Prostate gland (tissue), 2 donors: ENCODE data around the gene CREB5. TPM values are rescaled to one million over a fixed set of nuclear protein-coding genes. Genes with fewer than 3 reads are reported as not detected.

Experiments
- DNase-seq: peaks from one replicate; pipeline ENCODE4 v3.0.0-alpha.2; 2019; ENCODE audit warnings: low spot score
- H3K27ac ChIP-seq, 2 donors: fragments of 200-600 bp; sonication (generic); 2 replicates each; pipeline ENCODE4 v1.5.1; 2017 to 2019
- H3K27me3 ChIP-seq: fragments of 200-600 bp; sonication (generic); replicated peaks from 2 replicates; pipeline ENCODE4 v1.5.1; 2019; ENCODE audit not compliant: insufficient read depth
- H3K36me3 ChIP-seq, 2 donors: fragments of 200-600 bp; sonication (generic); 1 replicate in 1 of 2; 2 replicates in 1 of 2; pipeline versions ENCODE4 v1.5.1 to v1.8.1; 2017 to 2019
- H3K4me1 ChIP-seq: fragments of 200-600 bp; sonication (generic); replicated peaks from 2 replicates; pipeline ENCODE4 v1.5.1; 2019
- H3K4me3 ChIP-seq, 2 donors: fragments of 200-600 bp; sonication (generic); 2 replicates each; pipeline ENCODE4 v1.5.1; 2017 to 2019
- H3K9me3 ChIP-seq: fragments of 200-600 bp; sonication (generic); 2 replicates; pipeline ENCODE4 v1.5.1; 2017
- POLR2A ChIP-seq: fragments of 450-650 bp; IDR thresholded peaks from one replicate; pipeline ENCODE4 v1.6.1; 2016; ENCODE audit warnings: antibody characterized with exemption, mild to moderate bottlenecking
- POLR2AphosphoS5 ChIP-seq: sonication (generic); formaldehyde crosslinking; IDR thresholded peaks from one replicate; pipeline ENCODE4 v1.6.1; 2017; ENCODE audit warnings: antibody characterized with exemption
- WGBS: methylation state at CpG from one replicate; pipeline ENCODE4 v1.1.5; 2018; 5-methylcytosine and 5-hydroxymethylcytosine counted together
- intact Hi-C: fragments of 100-400 bp; cut with DNase I; formaldehyde crosslinking; loops from one replicate; pipeline ENCODE4 v1.14.2; 2022
- total RNA-seq, 2 donors: library from RNA; depleted of rRNA; stranded (reverse); fragments of >200 nt; gene quantifications; one replicate each; pipeline ENCODE4 v1.1.0, GENCODE V29; 2016
- TF ChIP-seq, protein P1 (sequence below), 4 experiments: fragments of 200-600 bp in 2 of 4; fragments of 450-650 bp in 2 of 4; sonication (generic) in 2 of 4; IDR thresholded peaks; 1 replicate in 3 of 4; 2 replicates in 1 of 4; pipeline ENCODE4 v1.5.1; 2016 to 2019; ENCODE audit warnings: antibody characterized with exemption in 4 of 4, mild to moderate bottlenecking in 2 of 4, moderate library complexity in 2 of 4

CREB5 gene
- total RNA-seq, 2 donors from 2014 or later: 0.46 to 3.4 TPM

DNA sequence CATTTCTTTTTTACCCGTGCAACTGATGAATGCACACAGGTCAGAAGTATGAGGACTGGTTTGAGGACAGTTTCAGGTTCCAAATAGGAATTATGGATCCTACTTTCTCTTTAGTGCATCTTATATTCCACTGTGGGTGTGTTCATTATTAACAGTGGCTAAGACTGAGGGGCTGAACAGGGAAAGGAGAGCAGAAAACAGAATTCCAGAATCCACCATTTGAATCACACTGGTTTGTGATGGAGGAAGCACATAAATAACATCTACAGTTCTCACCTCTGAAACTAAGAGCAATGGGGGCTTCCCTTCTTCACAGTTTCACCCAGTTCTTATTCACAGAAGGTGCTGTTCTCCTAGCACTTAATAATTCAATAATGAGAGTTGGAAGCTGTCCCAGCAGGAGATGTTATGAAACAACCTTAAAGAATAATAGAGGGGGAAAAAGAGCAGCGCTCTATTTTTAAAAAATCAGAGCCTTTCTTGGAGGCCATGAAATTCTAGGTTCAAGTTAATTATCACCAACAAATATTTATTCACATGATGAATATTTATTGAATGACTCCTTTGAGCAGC lies 205.1 kb downstream of the CREB5 start:
- WGBS: 91% methylated on average over 2 of the region's 2 CpGs
- no peaks in the 10 kb centered on the region for H3K27me3 ChIP-seq
- H3K4me3 ChIP-seq: no peak overlapping the region
- no peak for TF ChIP-seq POLR2A
- no peak for TF ChIP-seq POLR2AphosphoS5
- TF ChIP-seq, protein P1, sequence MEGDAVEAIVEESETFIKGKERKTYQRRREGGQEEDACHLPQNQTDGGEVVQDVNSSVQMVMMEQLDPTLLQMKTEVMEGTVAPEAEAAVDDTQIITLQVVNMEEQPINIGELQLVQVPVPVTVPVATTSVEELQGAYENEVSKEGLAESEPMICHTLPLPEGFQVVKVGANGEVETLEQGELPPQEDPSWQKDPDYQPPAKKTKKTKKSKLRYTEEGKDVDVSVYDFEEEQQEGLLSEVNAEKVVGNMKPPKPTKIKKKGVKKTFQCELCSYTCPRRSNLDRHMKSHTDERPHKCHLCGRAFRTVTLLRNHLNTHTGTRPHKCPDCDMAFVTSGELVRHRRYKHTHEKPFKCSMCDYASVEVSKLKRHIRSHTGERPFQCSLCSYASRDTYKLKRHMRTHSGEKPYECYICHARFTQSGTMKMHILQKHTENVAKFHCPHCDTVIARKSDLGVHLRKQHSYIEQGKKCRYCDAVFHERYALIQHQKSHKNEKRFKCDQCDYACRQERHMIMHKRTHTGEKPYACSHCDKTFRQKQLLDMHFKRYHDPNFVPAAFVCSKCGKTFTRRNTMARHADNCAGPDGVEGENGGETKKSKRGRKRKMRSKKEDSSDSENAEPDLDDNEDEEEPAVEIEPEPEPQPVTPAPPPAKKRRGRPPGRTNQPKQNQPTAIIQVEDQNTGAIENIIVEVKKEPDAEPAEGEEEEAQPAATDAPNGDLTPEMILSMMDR (IDR thresholded peaks at IDR 0.05): no peak
- no peaks in the 10 kb centered on the region for H3K4me1 ChIP-seq
- DNase-seq: no peak
- no peaks in the 10 kb centered on the region for H3K9me3 ChIP-seq
- H3K27ac ChIP-seq: no peak overlapping the region
- intact Hi-C loops: no loop called here
- no peaks in the 10 kb centered on the region for H3K36me3 ChIP-seq

DNA sequence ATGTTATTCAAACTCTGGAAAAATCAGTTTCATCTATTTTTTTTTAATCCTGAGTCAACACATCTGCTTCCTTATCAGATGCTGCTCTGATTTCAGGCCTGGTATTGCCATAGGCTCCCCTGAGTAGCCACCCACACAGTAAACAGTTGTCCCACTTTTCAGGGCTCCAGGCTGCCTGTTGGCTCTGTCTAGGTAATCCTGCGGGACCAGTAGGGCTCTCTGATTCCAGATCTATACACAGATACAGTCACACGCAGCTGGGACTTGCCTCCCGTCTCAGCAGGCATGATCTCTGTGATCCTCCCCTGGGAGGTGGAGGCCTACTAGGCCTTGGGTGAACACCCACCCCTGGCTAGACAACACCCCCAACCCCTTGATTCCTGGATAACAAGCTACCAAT lies 206.1 kb downstream of the CREB5 start:
- WGBS: 36% methylated on average over 3 of the region's 3 CpGs
- Histone ChIP-seq H3K4me1 (no peaks in the 10 kb centered on the region), H3K36me3 (no peaks in the 10 kb centered on the region), H3K27me3 (no peaks in the 10 kb centered on the region), H3K27ac (no peak overlapping the region), H3K4me3 (no peak overlapping the region), H3K9me3 (no peaks in the 10 kb centered on the region)
- no peak for DNase-seq
- intact Hi-C loops: no loop called here
- no peak for TF ChIP-seq POLR2AphosphoS5
- TF ChIP-seq, protein P1 (IDR thresholded peaks at IDR 0.05): no peak
- no peak for TF ChIP-seq POLR2A

DNA sequence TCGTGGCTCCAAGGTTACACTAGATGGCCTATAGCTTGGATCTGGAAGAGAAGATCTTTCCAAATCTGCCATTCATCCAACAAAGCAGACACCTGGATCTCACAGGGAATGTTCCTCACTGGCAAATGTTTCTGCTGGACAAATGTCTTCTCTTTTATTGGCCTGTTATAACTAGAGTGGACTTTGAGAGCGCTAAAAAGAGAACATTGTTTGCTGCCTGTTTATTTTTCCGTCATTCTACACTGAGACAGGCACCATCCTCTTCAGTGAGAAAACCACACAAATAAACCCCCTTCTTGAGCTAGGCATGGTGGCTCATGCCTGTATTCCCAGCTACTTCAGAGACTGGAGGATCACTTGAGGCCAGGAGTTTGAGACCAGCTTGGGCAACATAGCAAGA lies 206.9 kb downstream of the CREB5 start:
- intact Hi-C loops: no loop called here
- H3K27ac ChIP-seq: no peak overlapping the region
- TF ChIP-seq POLR2A (no peak), POLR2AphosphoS5 (no peak)
- TF ChIP-seq, protein P1 (IDR thresholded peaks at IDR 0.05): no peak
- no peaks in the 10 kb centered on the region for H3K4me1 ChIP-seq
- no peak for DNase-seq
- no peaks in the 10 kb centered on the region for H3K9me3 ChIP-seq
- H3K27me3 ChIP-seq: no peaks in the 10 kb centered on the region
- 92% methylated on average over 3 of the region's 3 CpGs for WGBS
- no peaks in the 10 kb centered on the region for H3K36me3 ChIP-seq
- H3K4me3 ChIP-seq: no peak overlapping the region

DNA sequence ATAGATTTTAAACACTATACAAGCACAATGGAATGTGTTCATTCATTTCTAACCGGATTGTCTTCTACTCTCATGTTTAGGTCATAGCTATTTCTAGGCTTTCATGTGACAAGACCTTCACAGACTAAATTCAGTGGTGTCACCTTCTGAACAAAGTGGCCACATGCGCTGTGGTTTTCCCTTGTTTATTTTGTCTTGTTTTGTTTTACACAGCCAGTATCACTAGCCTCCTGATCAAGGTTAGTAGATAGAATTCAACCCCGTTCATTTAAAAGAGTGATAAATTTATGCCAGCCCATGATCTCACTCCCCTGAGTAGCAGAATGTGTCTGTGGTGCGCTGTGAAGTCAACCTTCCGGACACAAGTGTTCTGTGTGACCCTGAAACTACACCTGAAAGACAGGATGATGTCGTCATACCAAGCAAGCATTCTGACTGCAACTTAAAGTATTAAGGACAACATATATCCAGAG lies 209.1 kb downstream of the CREB5 start:
- Histone ChIP-seq H3K4me3 (no peak overlapping the region), H3K9me3 (no peaks in the 10 kb centered on the region), H3K27me3 (no peaks in the 10 kb centered on the region), H3K36me3 (no peaks in the 10 kb centered on the region), H3K27ac (no peak overlapping the region), H3K4me1 (no peaks in the 10 kb centered on the region)
- DNase-seq: no peak
- WGBS: 88% methylated on average over 6 of the region's 6 CpGs
- intact Hi-C loops: loop anchor here (10.0 kb wide), 1 partner anchor 233 kb away; no protein-coding TSS in a partner anchor
- TF ChIP-seq POLR2A (no peak), POLR2AphosphoS5 (no peak)
- TF ChIP-seq, protein P1 (IDR thresholded peaks at IDR 0.05): no peak

DNA sequence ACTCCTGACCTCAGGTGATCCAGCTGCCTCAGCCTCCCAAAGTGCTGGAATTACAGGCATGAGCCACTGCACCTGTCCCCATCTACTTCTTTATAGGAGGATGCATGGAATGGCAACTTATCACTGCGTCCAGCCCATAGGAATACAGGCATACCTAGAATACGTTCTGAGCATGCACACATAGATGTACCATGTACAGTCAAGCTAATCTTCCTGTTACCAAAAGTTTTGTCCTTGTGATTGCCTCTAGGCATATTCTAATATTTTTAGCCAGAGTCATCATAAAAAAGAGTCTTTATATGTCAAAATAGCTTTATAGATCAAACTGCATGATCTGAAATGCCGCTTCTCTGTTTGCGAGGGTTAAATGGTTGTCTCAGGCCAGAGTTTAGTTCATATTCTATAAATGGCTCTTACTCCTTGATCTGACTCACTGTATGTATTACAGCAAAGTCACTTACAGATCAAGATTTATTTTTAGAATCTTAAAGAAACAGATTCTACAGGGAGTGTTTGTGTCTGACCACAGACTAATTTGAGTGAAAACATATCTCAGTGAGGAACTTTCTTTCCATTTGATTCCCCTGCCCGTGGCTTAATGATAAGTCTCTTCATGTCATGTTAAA lies 210.9 kb downstream of the CREB5 start:
- Histone ChIP-seq H3K4me1 (no peaks in the 10 kb centered on the region), H3K4me3 (no peak overlapping the region), H3K36me3 (no peaks in the 10 kb centered on the region), H3K27me3 (no peaks in the 10 kb centered on the region), H3K27ac (no peak overlapping the region), H3K9me3 (no peaks in the 10 kb centered on the region)
- TF ChIP-seq POLR2A (no peak), POLR2AphosphoS5 (no peak)
- TF ChIP-seq, protein P1 (IDR thresholded peaks at IDR 0.05): no peak
- WGBS: 80% methylated on average over 5 of the region's 5 CpGs
- DNase-seq: no peak
- intact Hi-C loops: loop anchor here (10.0 kb wide), 1 partner anchor 232 kb away; no protein-coding TSS in a partner anchor
